ENCODE results near the gene GMDS. TPM values are rescaled to one million over a fixed set of nuclear protein-coding genes. Genes with fewer than 3 reads are reported as not detected.

GMDS gene
- total and polyA plus RNA-seq, 4 donors, result 7.3 to 28.3 (median 16.1) TPM

GRCh38 chr6:1929931-1930330, 315.5 kb downstream of the GMDS start:
- DNase-seq (peak in 1 of 3 donors; percentile 16), ATAC-seq (ENCODE audit: insufficient read depth, low FRiP score) (no peak)
- WGBS, 2 donors, result 76 to 87% methylated on average over 9 of the region's 9 CpGs
- Histone ChIP-seq H3K4me3 (no peak overlapping the region), H3K4me1 (ENCODE audit: control insufficient read depth in 5 of 5, insufficient read depth in 5 of 5, low read length in 5 of 5) (peaks cover 0 to 10% (median 0%) of the 10 kb centered on the region in 5 donors), H3K27me3 (ENCODE audit: control insufficient read depth in 3 of 3, insufficient read depth in 3 of 3, low read length in 2 of 3) (no peaks in the 10 kb centered on the region), H3K9me3 (ENCODE audit: control insufficient read depth in 4 of 4, insufficient read depth in 3 of 4, low read length in 3 of 4) (peaks cover 0 to 2% (median 0%) of the 10 kb centered on the region in 4 donors), H3K36me3 (ENCODE audit: control insufficient read depth in 4 of 4, insufficient read depth in 4 of 4, low read length in 4 of 4) (peaks cover 0 to 3% (median 0%) of the 10 kb centered on the region in 4 donors), H3K9ac (ENCODE audit: insufficient read depth in 1 of 2, low read length in 2 of 2) (no peak overlapping the region), H3K27ac (ENCODE audit: low read depth in 1 of 2, low read length in 1 of 2) (no peak overlapping the region)
- no peak for TF ChIP-seq CTCF (IDR thresholded peaks at IDR 0.05; ENCODE audit: control extremely low read depth, extremely low read depth)

DNA sequence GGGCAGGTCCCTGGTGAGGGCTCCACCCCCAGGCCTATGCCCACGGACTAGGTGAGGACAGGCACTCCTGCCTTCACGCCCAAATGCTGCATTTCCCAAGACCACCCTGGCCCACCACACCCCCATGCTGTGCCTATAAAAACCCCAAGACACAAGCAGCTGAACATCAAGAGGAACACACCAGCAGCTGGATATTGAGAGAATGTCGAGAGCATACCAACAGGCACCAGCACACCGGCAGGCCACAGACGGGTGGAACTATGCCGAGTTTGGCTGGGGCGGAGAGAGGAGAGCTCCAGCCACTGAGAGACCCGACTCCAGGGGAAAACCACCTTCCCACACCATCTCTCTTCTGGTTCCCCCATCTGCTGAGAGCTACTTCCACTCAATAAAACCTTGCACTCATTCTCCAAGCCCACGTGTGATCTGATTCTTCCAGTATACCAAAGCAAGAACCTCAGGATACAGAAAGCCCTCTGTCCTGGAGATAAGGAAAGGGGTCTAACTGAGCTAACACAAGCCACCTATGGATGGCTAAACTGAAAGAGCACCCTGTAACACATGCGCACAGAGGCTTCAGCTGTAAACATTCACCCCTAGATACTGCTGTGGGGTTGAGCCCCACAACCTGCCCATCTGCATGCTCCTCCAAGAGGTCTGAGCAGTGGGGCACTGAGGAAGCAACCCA, 319.5 kb downstream of the GMDS start:
- peaks cover 0 to 10% (median 0%) of the 10 kb centered on the region in 5 donors for H3K4me1 ChIP-seq (ENCODE audit: control insufficient read depth in 5 of 5, insufficient read depth in 5 of 5, low read length in 5 of 5)
- H3K9ac ChIP-seq (ENCODE audit: insufficient read depth in 1 of 2, low read length in 2 of 2), result no peak overlapping the region
- DNase-seq (no peak), ATAC-seq (ENCODE audit: insufficient read depth, low FRiP score) (no peak)
- H3K9me3 ChIP-seq (ENCODE audit: control insufficient read depth in 4 of 4, insufficient read depth in 3 of 4, low read length in 3 of 4), result no peaks in the 10 kb centered on the region
- peaks cover 0 to 3% (median 0%) of the 10 kb centered on the region in 4 donors for H3K36me3 ChIP-seq (ENCODE audit: control insufficient read depth in 4 of 4, insufficient read depth in 4 of 4, low read length in 4 of 4)
- H3K27me3 ChIP-seq (ENCODE audit: control insufficient read depth in 3 of 3, insufficient read depth in 3 of 3, low read length in 2 of 3), result no peaks in the 10 kb centered on the region
- H3K4me3 ChIP-seq, result no peak overlapping the region
- WGBS, 2 donors, result 89 to 95% methylated on average over 10 of the region's 10 CpGs
- no peak overlapping the region for H3K27ac ChIP-seq (ENCODE audit: low read depth in 1 of 2, low read length in 1 of 2)
- no peak for TF ChIP-seq CTCF (IDR thresholded peaks at IDR 0.05; ENCODE audit: control extremely low read depth, extremely low read depth)

DNA sequence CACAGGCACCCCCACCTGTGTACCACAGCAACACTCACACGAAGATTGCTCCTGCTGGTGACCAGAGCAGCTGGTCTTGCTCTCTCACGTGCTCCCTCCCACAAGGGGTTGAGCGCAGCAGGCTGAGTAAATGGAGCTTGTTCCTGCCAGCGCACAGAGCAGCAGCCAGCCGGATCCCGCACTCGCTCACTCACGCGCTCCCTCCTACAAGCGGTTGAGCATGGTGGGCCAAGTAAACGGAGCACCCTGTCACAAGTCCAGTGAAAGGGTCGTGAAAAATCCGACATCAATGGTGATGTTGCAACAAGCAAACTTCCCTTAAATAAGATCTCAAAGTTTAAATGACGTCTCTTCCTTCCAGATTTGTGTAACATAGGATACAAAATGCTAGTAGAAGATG, 322.0 kb downstream of the GMDS start:
- H3K4me1 ChIP-seq (ENCODE audit: control insufficient read depth in 5 of 5, insufficient read depth in 5 of 5, low read length in 5 of 5), result no peaks in the 10 kb centered on the region
- WGBS, 2 donors, result 77 to 88% methylated on average over 14 of the region's 14 CpGs
- H3K36me3 ChIP-seq (ENCODE audit: control insufficient read depth in 4 of 4, insufficient read depth in 4 of 4, low read length in 4 of 4), result no peaks in the 10 kb centered on the region
- no peak overlapping the region for H3K4me3 ChIP-seq
- ATAC-seq (ENCODE audit: insufficient read depth, low FRiP score) (no peak), DNase-seq (peak; percentile 57 to 82 (median 59))
- H3K9me3 ChIP-seq (ENCODE audit: control insufficient read depth in 4 of 4, insufficient read depth in 3 of 4, low read length in 3 of 4), result no peaks in the 10 kb centered on the region
- H3K27me3 ChIP-seq (ENCODE audit: control insufficient read depth in 3 of 3, insufficient read depth in 3 of 3, low read length in 2 of 3), result no peaks in the 10 kb centered on the region
- no peak for TF ChIP-seq CTCF (IDR thresholded peaks at IDR 0.05; ENCODE audit: control extremely low read depth, extremely low read depth)
- no peak overlapping the region for H3K9ac ChIP-seq (ENCODE audit: insufficient read depth in 1 of 2, low read length in 2 of 2)
- H3K27ac ChIP-seq (ENCODE audit: low read depth in 1 of 2, low read length in 1 of 2), result no peak overlapping the region

All from lung (tissue), 12 donors.